HepG2 (cell line): Measurements from ENCODE around the gene CMTM1. TPM values are rescaled to one million over a fixed set of nuclear protein-coding genes. Genes with fewer than 3 reads are reported as not detected.

Experiments
- FOXP4 ChIP-seq: sonication (generic); formaldehyde crosslinking; IDR thresholded peaks from 2 replicates; pipeline ENCODE4 v1.4.0; 2020; ENCODE audit warnings: missing genetic modification reagents
- HNF4A ChIP-seq: sonication (generic); formaldehyde crosslinking; IDR thresholded peaks from 2 replicates; pipeline ENCODE4 v1.4.0; 2020; ENCODE audit warnings: missing genetic modification reagents
- MLX ChIP-seq: IDR thresholded peaks from 2 replicates; pipeline ENCODE4 v1.6.1; 2016
- POGZ ChIP-seq: sonication (generic); formaldehyde crosslinking; IDR thresholded peaks from 2 replicates; pipeline ENCODE4 v1.4.0; 2020; ENCODE audit warnings: mild to moderate bottlenecking, missing genetic modification reagents
- RARA ChIP-seq: IDR thresholded peaks from 2 replicates; pipeline ENCODE4 v1.6.1; 2016; ENCODE audit warnings: missing genetic modification reagents, missing compliant biosample characterization
- SETDB1 ChIP-seq: sonication (generic); formaldehyde crosslinking; IDR thresholded peaks from 2 replicates; pipeline ENCODE4 v1.5.1; 2020; ENCODE audit warnings: missing genetic modification reagents, mild to moderate bottlenecking, borderline replicate concordance
- TBX3 ChIP-seq: fragments of 450-650 bp; IDR thresholded peaks from 2 replicates; pipeline ENCODE4 v1.6.1; 2017; ENCODE audit warnings: antibody characterized with exemption, mild to moderate bottlenecking, inconsistent platforms, borderline replicate concordance
- ZBTB3 ChIP-seq: sonication (generic); formaldehyde crosslinking; IDR thresholded peaks from 2 replicates; pipeline ENCODE4 v1.4.0; 2020; ENCODE audit warnings: low read depth, mild to moderate bottlenecking, moderate library complexity, missing genetic modification reagents, borderline replicate concordance
- ZHX1 ChIP-seq: sonication (generic); formaldehyde crosslinking; IDR thresholded peaks from 2 replicates; pipeline ENCODE4 v1.8.1; 2022; ENCODE audit warnings: low read depth, mild to moderate bottlenecking, missing genetic modification reagents
- ZNF142 ChIP-seq: sonication (generic); formaldehyde crosslinking; IDR thresholded peaks from 2 replicates; pipeline ENCODE4 v1.4.0; 2020; ENCODE audit warnings: missing genetic modification reagents
- ZNF331 ChIP-seq: sonication (generic); formaldehyde crosslinking; IDR thresholded peaks from 2 replicates; pipeline ENCODE4 v1.4.0; 2020; ENCODE audit warnings: missing genetic modification reagents
- ZNF383 ChIP-seq: sonication (generic); formaldehyde crosslinking; IDR thresholded peaks from 2 replicates; pipeline ENCODE4 v1.4.0; 2020; ENCODE audit warnings: missing genetic modification reagents, mild to moderate bottlenecking, borderline replicate concordance
- ZNF569 ChIP-seq: sonication (generic); formaldehyde crosslinking; IDR thresholded peaks from 2 replicates; pipeline ENCODE4 v1.5.0; 2020; ENCODE audit warnings: mild to moderate bottlenecking, missing genetic modification reagents, moderate library complexity, borderline replicate concordance
- ZNF597 ChIP-seq: sonication (generic); formaldehyde crosslinking; IDR thresholded peaks from 2 replicates; pipeline ENCODE4 v1.5.0; 2020; ENCODE audit warnings: missing genetic modification reagents
- ZNF703 ChIP-seq: sonication (generic); formaldehyde crosslinking; IDR thresholded peaks from 2 replicates; pipeline ENCODE4 v1.5.1; 2020; ENCODE audit warnings: missing genetic modification reagents, mild to moderate bottlenecking, moderate library complexity, borderline replicate concordance
- ZNF83 ChIP-seq: sonication (generic); formaldehyde crosslinking; IDR thresholded peaks from 2 replicates; pipeline ENCODE4 v1.4.0; 2020; ENCODE audit warnings: missing genetic modification reagents, mild to moderate bottlenecking, borderline replicate concordance
- ZNF841 ChIP-seq: sonication (generic); formaldehyde crosslinking; IDR thresholded peaks from 2 replicates; pipeline ENCODE4 v1.8.1; 2023; ENCODE audit warnings: missing genetic modification reagents, borderline replicate concordance
- ZSCAN20 ChIP-seq: sonication (generic); formaldehyde crosslinking; IDR thresholded peaks from 2 replicates; pipeline ENCODE4 v1.4.0; 2020; ENCODE audit warnings: missing genetic modification reagents, mild to moderate bottlenecking, borderline replicate concordance
- polyA plus RNA-seq, 8 experiments: library from polyadenylated mRNA; depleted of rRNA in 3 of 8; stranded (reverse) in 7 of 8; unstranded in 1 of 8; fragments of >200 nt; fragmentation: Illumina TruSeq in 4 of 8; extraction: Trizol in 4 of 8; gene quantifications; 2 replicates each; pipeline versions ENCODE4 v1.2.1 to v1.2.3, GENCODE V29; 2011 to 2016; ENCODE audit warnings: low read depth in 4 of 8, missing spikeins in 1 of 8, mixed read lengths in 1 of 8; ENCODE audit not compliant: insufficient read depth in 1 of 8
- total RNA-seq, 5 experiments: library from RNA; depleted of rRNA; stranded (reverse); fragments of >200 nt; fragmentation: Illumina TruSeq; extraction: Trizol; gene quantifications; 2 replicates each; pipeline ENCODE4 v1.2.3, GENCODE V29; 2016; ENCODE audit warnings: low read depth in 1 of 5

CMTM1 gene
- total and polyA plus RNA-seq, 2 of the 13 experiments (the other 11 are each of a cell fraction or from before 2014, with no cell fraction given) = 1.7 to 2.9 TPM

GRCh38 chr16:66617010-66617434 lies 50.8 kb downstream of the CMTM1 start (continued):
- TF ChIP-seq ZNF142 (CRISPR knock-in tag) (no peak), ZBTB3 (CRISPR knock-in tag) (no peak), ZSCAN20 (CRISPR knock-in tag) (no peak), ZNF569 (CRISPR knock-in tag) (no peak), SETDB1 (CRISPR knock-in tag) (no peak), ZNF383 (CRISPR knock-in tag) (no peak), ZNF597 (no peak), ZHX1 (CRISPR knock-in tag) (no peak), FOXP4 (CRISPR knock-in tag) (peak; percentile 73), ZNF331 (CRISPR knock-in tag) (no peak), HNF4A (CRISPR knock-in tag) (peak; percentile 74), TBX3 (peak; percentile 37; the same call in 1 of the 2 replicates), RARA (peak; percentile 38; the same call in 1 of the 2 replicates), ZNF83 (CRISPR knock-in tag) (no peak), POGZ (CRISPR knock-in tag) (no peak), MLX (CRISPR knock-in tag) (no peak), ZNF703 (CRISPR knock-in tag) (no peak), ZNF841 (CRISPR knock-in tag) (no peak)
